Measurements from ENCODE around the gene VWA3B. TPM values are rescaled to one million over a fixed set of nuclear protein-coding genes. Genes with fewer than 3 reads are reported as not detected.
"Not testable (repeated sequence)": the region's sequence is repeated elsewhere in the genome, so short reads cannot be mapped to it uniquely, and the experiment has no call there.

VWA3B gene
- not detected for total RNA-seq

- ChIA-PET POLR2A (no interaction called here), CTCF (interaction anchor here (1.7 kb wide), 1 partner anchor 12 kb away, joined by 7 read pairs; no protein-coding TSS in a partner anchor)
- Mint-ChIP-seq H3K36me3 (ENCODE audit: low read depth) (no peaks in the 10 kb centered on the region), H3K4me3 (peak within 1 kb of the TSS; percentile 47), H3K4me1 (peaks cover 17% of the 10 kb centered on the region), H3K9me3 (ENCODE audit: low read depth) (no peaks in the 10 kb centered on the region), H3K27ac (peak within 1 kb of the TSS; percentile 53), H3K27me3 (peaks cover 44% of the 10 kb centered on the region)
- DNase-seq (peak; percentile 76), ATAC-seq (peak; percentile 89)
- intact Hi-C loops (cut with DNase I, micrococcal nuclease), result loop anchor here in 1 of 2 experiments (1.0 to 2.0 kb wide), 2 partner anchors 48 to 92 kb away; partner anchors contain the start of gene TMEM131
Observed at GRCh38 chr2:98086491-98087446, at the start of gene VWA3B. Gene VWA3B, plus strand, starts transcription at chr2:98087167. Its CDS starts 5,926 bp downstream, at chr2:98093093.

GRCh38 chr2:98037206-98037605 is 49.8 kb upstream of the VWA3B start:
- Mint-ChIP-seq H3K4me3 (no peak overlapping the region), H3K27ac (no peak overlapping the region), H3K9me3 (ENCODE audit: low read depth) (no peaks in the 10 kb centered on the region), H3K4me1 (no peaks in the 10 kb centered on the region), H3K36me3 (ENCODE audit: low read depth) (no peaks in the 10 kb centered on the region), H3K27me3 (peaks cover 8% of the 10 kb centered on the region)
- DNase-seq (no peak), ATAC-seq (no peak)
- CTCF ChIA-PET, result interaction anchor here (0.9 to 1.2 kb wide), 2 partner anchors 9 to 66 kb away, joined by 3 read pairs; no protein-coding TSS in a partner anchor
- intact Hi-C loops (cut with DNase I, micrococcal nuclease), result no loop called here
- POLR2A ChIA-PET, result no interaction called here

GRCh38 chr2:98037666-98038336 is 49.2 kb upstream of the VWA3B start:
- ATAC-seq (no peak), DNase-seq (no peak)
- Mint-ChIP-seq H3K36me3 (ENCODE audit: low read depth) (no peaks in the 10 kb centered on the region), H3K27ac (no peak overlapping the region), H3K4me1 (no peaks in the 10 kb centered on the region), H3K9me3 (ENCODE audit: low read depth) (peaks cover 2% of the 10 kb centered on the region), H3K4me3 (no peak overlapping the region), H3K27me3 (peaks cover 8% of the 10 kb centered on the region)
- ChIA-PET POLR2A (no interaction called here), CTCF (interaction anchor here (0.9 to 1.2 kb wide), 2 partner anchors 10 to 66 kb away, joined by 3 read pairs; no protein-coding TSS in a partner anchor)
- intact Hi-C loops (cut with DNase I, micrococcal nuclease), result no loop called here

- CTCF ChIA-PET, result no interaction called here
- no peak overlapping the region for H3K27ac Mint-ChIP-seq
- intact Hi-C loops (cut with DNase I, micrococcal nuclease), result no loop called here
- DNase-seq, result no peak
- no peak for ATAC-seq
- peaks cover 8% of the 10 kb centered on the region for H3K27me3 Mint-ChIP-seq
- POLR2A ChIA-PET, result no interaction called here
- H3K4me1 Mint-ChIP-seq, result no peaks in the 10 kb centered on the region
- H3K9me3 Mint-ChIP-seq (ENCODE audit: low read depth), result peaks cover 11% of the 10 kb centered on the region
- no peak overlapping the region for H3K4me3 Mint-ChIP-seq
- no peaks in the 10 kb centered on the region for H3K36me3 Mint-ChIP-seq (ENCODE audit: low read depth)
Observed at GRCh38 chr2:98039085-98039756, 47.7 kb upstream of the VWA3B start.

GRCh38 chr2:98040331-98040939 is 46.5 kb upstream of the VWA3B start:
- H3K27ac Mint-ChIP-seq, result no peak overlapping the region
- no peak overlapping the region for H3K4me3 Mint-ChIP-seq
- ChIA-PET CTCF (no interaction called here), POLR2A (no interaction called here)
- peaks cover 5% of the 10 kb centered on the region for H3K36me3 Mint-ChIP-seq (ENCODE audit: low read depth)
- peaks cover 8% of the 10 kb centered on the region for H3K27me3 Mint-ChIP-seq
- peaks cover 22% of the 10 kb centered on the region for H3K9me3 Mint-ChIP-seq (ENCODE audit: low read depth)
- H3K4me1 Mint-ChIP-seq, result no peaks in the 10 kb centered on the region
- intact Hi-C loops (cut with DNase I, micrococcal nuclease), result no loop called here
- DNase-seq (no peak), ATAC-seq (no peak)

GRCh38 chr2:98043101-98043500 is 43.9 kb upstream of the VWA3B start:
- no peaks in the 10 kb centered on the region for H3K4me1 Mint-ChIP-seq
- intact Hi-C loops (cut with DNase I, micrococcal nuclease), result no loop called here

GRCh38 chr2:98044730-98045129 is 42.2 kb upstream of the VWA3B start:
- ATAC-seq; H3K27me3 Mint-ChIP-seq; CTCF ChIA-PET; POLR2A ChIA-PET; intact Hi-C loops (cut with DNase I, micrococcal nuclease); H3K4me1 Mint-ChIP-seq; H3K4me3 Mint-ChIP-seq; DNase-seq; H3K36me3 Mint-ChIP-seq (ENCODE audit: low read depth); H3K27ac Mint-ChIP-seq: not testable (repeated sequence)
- peaks cover 26% of the 10 kb centered on the region for H3K9me3 Mint-ChIP-seq (ENCODE audit: low read depth)

More at GRCh38 chr2:98043101-98043500, 43.9 kb upstream of the VWA3B start:
- DNase-seq, result no peak
- Mint-ChIP-seq H3K27me3 (peaks cover 11% of the 10 kb centered on the region), H3K36me3 (ENCODE audit: low read depth) (peaks cover 5% of the 10 kb centered on the region), H3K4me3 (no peak overlapping the region), H3K9me3 (ENCODE audit: low read depth) (peaks cover 26% of the 10 kb centered on the region), H3K27ac (no peak overlapping the region)
- ATAC-seq, result no peak
- ChIA-PET CTCF (no interaction called here), POLR2A (no interaction called here)

GRCh38 chr2:98050070-98050469 is 36.9 kb upstream of the VWA3B start:
- ChIA-PET CTCF (no interaction called here), POLR2A (no interaction called here)
- Mint-ChIP-seq H3K36me3 (ENCODE audit: low read depth) (no peaks in the 10 kb centered on the region), H3K27ac (no peak overlapping the region), H3K9me3 (ENCODE audit: low read depth) (peaks cover 7% of the 10 kb centered on the region), H3K27me3 (peaks cover 4% of the 10 kb centered on the region), H3K4me1 (no peaks in the 10 kb centered on the region), H3K4me3 (no peak overlapping the region)
- intact Hi-C loops (cut with DNase I, micrococcal nuclease), result no loop called here
- DNase-seq (no peak), ATAC-seq (no peak)

GRCh38 chr2:98058191-98058975 is 28.6 kb upstream of the VWA3B start:
- ChIA-PET CTCF (interaction anchor here (0.6 to 1.3 kb wide), 2 partner anchors 22 to 102 kb away, joined by 3 read pairs; no protein-coding TSS in a partner anchor), POLR2A (interaction anchor here (0.7 kb wide), 1 partner anchor 26 kb away, joined by 3 read pairs; no protein-coding TSS in a partner anchor)
- ATAC-seq (no peak), DNase-seq (no peak)
- no peaks in the 10 kb centered on the region for H3K36me3 Mint-ChIP-seq (ENCODE audit: low read depth)
- H3K27ac Mint-ChIP-seq, result no peak overlapping the region
- intact Hi-C loops (cut with DNase I, micrococcal nuclease), result no loop called here
- H3K9me3 Mint-ChIP-seq (ENCODE audit: low read depth), result peaks cover 1% of the 10 kb centered on the region
- H3K4me3 Mint-ChIP-seq, result no peak overlapping the region
- no peaks in the 10 kb centered on the region for H3K4me1 Mint-ChIP-seq
- H3K27me3 Mint-ChIP-seq, result peaks cover 1% of the 10 kb centered on the region

GRCh38 chr2:98060277-98060676 is 26.7 kb upstream of the VWA3B start:
- Mint-ChIP-seq H3K27ac (no peak overlapping the region), H3K4me3 (no peak overlapping the region), H3K9me3 (ENCODE audit: low read depth) (peaks cover 1% of the 10 kb centered on the region), H3K4me1 (no peaks in the 10 kb centered on the region), H3K27me3 (peaks cover 9% of the 10 kb centered on the region), H3K36me3 (ENCODE audit: low read depth) (no peaks in the 10 kb centered on the region)
- CTCF ChIA-PET, result no interaction called here
- POLR2A ChIA-PET, result no interaction called here
- intact Hi-C loops (cut with DNase I, micrococcal nuclease), result no loop called here
- ATAC-seq, result no peak
- no peak for DNase-seq
